OCI-LY1 (cell line): ENCODE results near the gene FAM184A.

Experiments
- H2AFZ ChIP-seq: fragments of 200-600 bp; sonication (generic), shearing (Covaris generic); 2 replicates; pipeline ENCODE4 v1.6.0; 2014; ENCODE audit warnings: antibody characterized with exemption, mild to moderate bottlenecking, low read length
- H3F3A ChIP-seq: fragments of 200-600 bp; sonication (generic), shearing (Covaris generic); 2 replicates; pipeline ENCODE4 v1.6.0; 2014; ENCODE audit warnings: mild to moderate bottlenecking, antibody characterized with exemption, low read length, moderate library complexity; ENCODE audit not compliant: insufficient read depth
- H3K27ac ChIP-seq: fragments of 200-600 bp; sonication (generic); 2 replicates; pipeline ENCODE4 v1.5.1; 2014; ENCODE audit warnings: low read length, mixed run types, mild to moderate bottlenecking, low read depth; ENCODE audit not compliant: poor library complexity, severe bottlenecking
- H3K27me3 ChIP-seq: fragments of 200-600 bp; sonication (generic); 2 replicates; pipeline ENCODE4 v1.6.0; 2014; ENCODE audit warnings: antibody characterized with exemption, mild to moderate bottlenecking, low read length, moderate library complexity; ENCODE audit not compliant: insufficient read depth
- H3K36me3 ChIP-seq: fragments of 200-600 bp; sonication (generic); 2 replicates; pipeline ENCODE4 v1.6.1; 2014; ENCODE audit warnings: mild to moderate bottlenecking, antibody characterized with exemption, low read length, moderate library complexity, mixed read lengths; ENCODE audit not compliant: insufficient read depth
- H3K4me1 ChIP-seq: fragments of 200-600 bp; sonication (generic); 2 replicates; pipeline ENCODE4 v1.5.1; 2014; ENCODE audit warnings: mild to moderate bottlenecking, low read length, moderate library complexity; ENCODE audit not compliant: insufficient read depth, severe bottlenecking
- H3K4me2 ChIP-seq: fragments of 200-600 bp; sonication (generic), shearing (Covaris generic); 2 replicates; pipeline ENCODE4 v1.6.1; 2014; ENCODE audit warnings: low read length
- H3K4me3 ChIP-seq: fragments of 200-600 bp; sonication (generic); 2 replicates; pipeline ENCODE4 v1.5.1; 2014; ENCODE audit warnings: low read length, low read depth, mild to moderate bottlenecking, mixed read lengths; ENCODE audit not compliant: poor library complexity, severe bottlenecking
- H3K79me2 ChIP-seq: fragments of 200-600 bp; shearing (Covaris generic); 2 replicates; pipeline ENCODE4 v1.6.1; 2016; ENCODE audit warnings: mixed run types, low read length, mixed read lengths; ENCODE audit not compliant: insufficient read depth
- H3K9ac ChIP-seq: fragments of 200-600 bp; sonication (generic), shearing (Covaris generic); 2 replicates; pipeline ENCODE4 v1.6.1; 2014; ENCODE audit warnings: mild to moderate bottlenecking, low read length, mixed read lengths
- H3K9me2 ChIP-seq: fragments of 200-600 bp; sonication (generic), shearing (Covaris generic); 2 replicates; pipeline ENCODE4 v1.6.1; 2014; ENCODE audit warnings: low read depth, mild to moderate bottlenecking, low read length, mixed read lengths
- H3K9me3 ChIP-seq: fragments of 200-600 bp; shearing (Covaris generic); 2 replicates; pipeline ENCODE4 v1.6.1; 2014; ENCODE audit warnings: low read length, mixed read lengths
- H4K20me1 ChIP-seq: fragments of 200-600 bp; sonication (generic), shearing (Covaris generic); 2 replicates; pipeline ENCODE4 v1.6.0; 2016; ENCODE audit warnings: mild to moderate bottlenecking, low read length; ENCODE audit not compliant: insufficient read depth
- EZH2 ChIP-seq: fragments of 200-600 bp; sonication (generic), shearing (Covaris generic); IDR thresholded peaks from 2 replicates; pipeline ENCODE4 v1.8.0; 2017; ENCODE audit warnings: borderline replicate concordance, mixed run types, mild to moderate bottlenecking, antibody characterized with exemption, low read length, moderate library complexity, mixed read lengths
- TF ChIP-seq, protein P1 (sequence below): fragments of 200-600 bp; sonication (generic), shearing (Covaris generic); IDR thresholded peaks from 2 replicates; pipeline ENCODE4 v1.5.1; 2017; ENCODE audit warnings: mild to moderate bottlenecking, antibody characterized with exemption, low read length, moderate library complexity, mixed read lengths

FAM184A gene

DNA sequence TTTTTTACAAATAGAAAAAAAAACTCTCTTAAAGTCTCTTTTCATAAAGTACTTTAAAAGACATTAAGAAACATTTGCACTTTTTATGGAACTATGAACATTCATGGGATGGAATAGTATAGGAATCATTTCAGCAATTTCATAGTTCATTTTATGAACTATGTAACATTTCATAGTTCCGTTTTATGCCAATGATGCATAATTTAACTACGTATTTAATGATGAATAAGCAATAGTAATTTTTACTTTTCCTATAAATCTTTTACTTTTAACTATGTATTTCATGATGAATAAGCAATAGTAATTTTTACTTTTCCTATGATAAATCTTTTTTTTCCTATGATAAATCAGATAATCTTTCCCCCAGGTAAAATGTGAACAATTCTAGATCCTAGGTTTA, 47.7 kb downstream of the FAM184A start:
- Histone ChIP-seq H3K9me2 (no peaks in the 10 kb centered on the region), H3K4me2 (no peak overlapping the region), H3K27me3 (no peaks in the 10 kb centered on the region), H2AFZ (no peak overlapping the region), H3K9me3 (no peaks in the 10 kb centered on the region), H3K79me2 (no peaks in the 10 kb centered on the region), H3K9ac (no peak overlapping the region), H3K4me3 (no peak overlapping the region), H3F3A (no peaks in the 10 kb centered on the region), H3K4me1 (no peaks in the 10 kb centered on the region), H3K27ac (no peak overlapping the region), H4K20me1 (no peaks in the 10 kb centered on the region), H3K36me3 (no peaks in the 10 kb centered on the region)
- TF ChIP-seq EZH2, result no peak
- TF ChIP-seq, protein P1, sequence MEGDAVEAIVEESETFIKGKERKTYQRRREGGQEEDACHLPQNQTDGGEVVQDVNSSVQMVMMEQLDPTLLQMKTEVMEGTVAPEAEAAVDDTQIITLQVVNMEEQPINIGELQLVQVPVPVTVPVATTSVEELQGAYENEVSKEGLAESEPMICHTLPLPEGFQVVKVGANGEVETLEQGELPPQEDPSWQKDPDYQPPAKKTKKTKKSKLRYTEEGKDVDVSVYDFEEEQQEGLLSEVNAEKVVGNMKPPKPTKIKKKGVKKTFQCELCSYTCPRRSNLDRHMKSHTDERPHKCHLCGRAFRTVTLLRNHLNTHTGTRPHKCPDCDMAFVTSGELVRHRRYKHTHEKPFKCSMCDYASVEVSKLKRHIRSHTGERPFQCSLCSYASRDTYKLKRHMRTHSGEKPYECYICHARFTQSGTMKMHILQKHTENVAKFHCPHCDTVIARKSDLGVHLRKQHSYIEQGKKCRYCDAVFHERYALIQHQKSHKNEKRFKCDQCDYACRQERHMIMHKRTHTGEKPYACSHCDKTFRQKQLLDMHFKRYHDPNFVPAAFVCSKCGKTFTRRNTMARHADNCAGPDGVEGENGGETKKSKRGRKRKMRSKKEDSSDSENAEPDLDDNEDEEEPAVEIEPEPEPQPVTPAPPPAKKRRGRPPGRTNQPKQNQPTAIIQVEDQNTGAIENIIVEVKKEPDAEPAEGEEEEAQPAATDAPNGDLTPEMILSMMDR, result no peak

DNA sequence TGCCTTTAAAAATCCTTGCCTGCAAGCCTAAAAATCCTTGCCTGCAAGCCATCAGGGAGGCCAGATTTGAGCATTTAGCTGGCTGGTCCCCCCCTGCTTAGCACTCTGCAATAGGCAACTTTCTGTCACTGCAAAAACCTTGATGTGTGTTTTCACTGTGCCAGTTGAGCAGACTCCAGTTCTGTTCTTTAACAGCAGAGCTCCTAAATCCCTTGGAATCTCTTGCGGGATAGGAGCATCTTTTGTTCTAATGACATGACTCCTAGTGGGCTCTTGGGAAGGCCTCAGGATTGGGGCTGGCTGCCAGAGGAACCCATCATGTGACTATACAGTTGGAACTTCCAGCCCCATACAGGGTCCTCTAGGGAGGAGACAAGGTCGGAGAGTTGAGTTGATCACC, 50.4 kb downstream of the FAM184A start:
- no peak overlapping the region for H3K27ac ChIP-seq
- H2AFZ ChIP-seq, result no peak overlapping the region
- no peak overlapping the region for H3K4me2 ChIP-seq
- H3K9me2 ChIP-seq, result no peaks in the 10 kb centered on the region
- TF ChIP-seq EZH2, result no peak
- TF ChIP-seq, protein P1, result no peak
- no peaks in the 10 kb centered on the region for H3K36me3 ChIP-seq
- H3K27me3 ChIP-seq, result no peaks in the 10 kb centered on the region
- H3K4me1 ChIP-seq, result no peaks in the 10 kb centered on the region
- no peaks in the 10 kb centered on the region for H3K9me3 ChIP-seq
- H3K9ac ChIP-seq, result no peak overlapping the region
- H3K79me2 ChIP-seq, result no peaks in the 10 kb centered on the region
- no peak overlapping the region for H3K4me3 ChIP-seq
- H3F3A ChIP-seq, result no peaks in the 10 kb centered on the region
- H4K20me1 ChIP-seq, result no peaks in the 10 kb centered on the region

DNA sequence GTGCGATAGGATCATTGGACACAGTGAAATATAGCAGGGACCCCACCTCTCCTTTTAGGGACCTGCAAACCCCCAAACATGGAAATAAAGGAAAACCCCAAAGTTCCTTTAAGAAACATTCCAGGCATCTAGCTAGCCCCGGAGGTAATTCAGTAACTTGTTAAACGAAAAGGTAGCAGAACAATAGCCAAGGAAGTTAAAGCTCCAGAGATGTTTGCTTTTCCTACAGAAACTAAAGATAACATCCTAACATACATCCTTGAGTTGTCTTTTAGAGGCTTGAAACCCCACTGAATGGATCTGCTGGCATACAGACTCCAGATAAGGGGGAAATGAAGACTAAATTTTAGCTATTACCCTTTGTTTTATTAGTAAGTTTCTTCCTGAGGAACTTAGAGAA, 51.0 kb downstream of the FAM184A start:
- no peaks in the 10 kb centered on the region for H3K79me2 ChIP-seq
- no peaks in the 10 kb centered on the region for H3K9me2 ChIP-seq
- TF ChIP-seq EZH2, result no peak
- TF ChIP-seq, protein P1, result no peak
- H3K27me3 ChIP-seq, result no peaks in the 10 kb centered on the region
- no peaks in the 10 kb centered on the region for H3K36me3 ChIP-seq
- H3K9me3 ChIP-seq, result no peaks in the 10 kb centered on the region
- H3F3A ChIP-seq, result no peaks in the 10 kb centered on the region
- H4K20me1 ChIP-seq, result no peaks in the 10 kb centered on the region
- no peak overlapping the region for H2AFZ ChIP-seq
- no peak overlapping the region for H3K4me2 ChIP-seq
- no peaks in the 10 kb centered on the region for H3K4me1 ChIP-seq
- H3K4me3 ChIP-seq, result no peak overlapping the region
- no peak overlapping the region for H3K27ac ChIP-seq
- no peak overlapping the region for H3K9ac ChIP-seq
